Measurements from ENCODE around the gene WDR33.

WDR33 gene

GRCh38 chr2:127670055-127670956 lies 140.7 kb downstream of the WDR33 start:
- DNase-seq, result no peak

DNA sequence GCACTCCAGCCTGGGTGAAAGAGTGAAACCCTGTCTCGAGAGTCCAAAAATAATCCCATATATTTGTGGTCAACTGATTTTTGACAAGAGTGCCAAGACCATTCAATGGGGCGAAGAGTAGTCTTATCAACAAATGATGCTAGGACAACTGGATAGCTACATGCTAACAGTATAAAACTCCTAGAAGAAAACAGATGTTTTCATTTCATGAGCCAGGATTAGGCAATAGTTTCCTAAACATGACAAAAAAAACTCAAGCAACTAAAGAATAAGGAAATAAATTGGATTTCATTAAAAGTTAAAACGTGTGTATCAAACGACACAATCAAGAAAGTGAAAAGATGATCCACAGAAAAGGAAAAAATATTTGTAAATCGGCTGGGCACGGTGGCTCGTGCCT lies 141.9 kb downstream of the WDR33 start:
- no peak for DNase-seq

- DNase-seq, result no peak
Measured at GRCh38 chr2:127665267-127665893, 145.6 kb downstream of the WDR33 start.

DNA sequence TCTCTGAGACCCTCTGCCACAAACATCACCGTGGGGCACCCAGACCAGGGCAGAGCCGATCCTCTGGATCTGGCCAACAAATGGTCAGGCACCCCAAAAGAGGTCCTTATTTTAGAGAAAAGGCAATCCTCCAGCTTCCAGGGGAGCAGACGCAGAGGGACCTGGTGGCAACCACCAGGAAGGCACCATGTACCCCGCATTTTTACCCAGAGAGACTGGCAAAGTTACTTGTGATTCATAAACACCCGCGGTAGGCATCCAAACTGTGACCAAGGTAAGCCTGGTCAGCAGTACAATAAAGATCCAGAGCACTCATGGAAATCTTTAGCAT lies 146.1 kb downstream of the WDR33 start:
- no peak for DNase-seq

GRCh38 chr2:127664065-127664894 lies 146.7 kb downstream of the WDR33 start:
- no peak for DNase-seq

GRCh38 chr2:127663566-127664064 lies 147.4 kb downstream of the WDR33 start:
- DNase-seq, result no peak

DNA sequence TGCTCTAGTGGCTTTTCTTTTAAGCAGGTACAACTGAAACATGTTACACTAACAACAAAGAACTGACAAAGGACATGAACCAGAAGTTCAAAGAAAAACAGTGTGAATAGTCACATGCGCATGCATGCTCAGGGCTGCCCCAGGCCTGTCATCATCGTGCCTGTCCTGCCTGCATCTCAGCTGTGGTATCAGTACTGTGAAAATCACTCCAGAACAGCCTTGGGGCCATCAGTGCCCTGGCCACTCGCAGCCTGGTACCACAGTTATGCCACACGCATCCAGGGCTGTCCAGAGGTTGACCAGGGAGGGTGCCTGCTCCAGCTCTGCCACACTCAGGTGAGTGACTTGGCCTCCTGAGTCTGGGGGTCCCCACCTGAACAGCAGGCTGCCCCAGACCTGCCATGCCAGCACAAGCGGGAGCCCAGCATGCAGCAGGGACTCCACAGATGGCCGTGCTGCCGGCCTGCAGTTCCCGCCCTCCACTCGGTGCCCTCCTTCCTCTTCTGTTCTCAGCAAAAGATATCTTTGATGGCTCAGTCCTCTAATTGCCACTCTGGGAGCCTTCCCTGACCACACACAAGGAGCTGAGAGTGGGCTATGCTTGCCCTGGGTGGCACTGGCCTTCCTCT lies 147.9 kb downstream of the WDR33 start:
- no peak for DNase-seq

DNA sequence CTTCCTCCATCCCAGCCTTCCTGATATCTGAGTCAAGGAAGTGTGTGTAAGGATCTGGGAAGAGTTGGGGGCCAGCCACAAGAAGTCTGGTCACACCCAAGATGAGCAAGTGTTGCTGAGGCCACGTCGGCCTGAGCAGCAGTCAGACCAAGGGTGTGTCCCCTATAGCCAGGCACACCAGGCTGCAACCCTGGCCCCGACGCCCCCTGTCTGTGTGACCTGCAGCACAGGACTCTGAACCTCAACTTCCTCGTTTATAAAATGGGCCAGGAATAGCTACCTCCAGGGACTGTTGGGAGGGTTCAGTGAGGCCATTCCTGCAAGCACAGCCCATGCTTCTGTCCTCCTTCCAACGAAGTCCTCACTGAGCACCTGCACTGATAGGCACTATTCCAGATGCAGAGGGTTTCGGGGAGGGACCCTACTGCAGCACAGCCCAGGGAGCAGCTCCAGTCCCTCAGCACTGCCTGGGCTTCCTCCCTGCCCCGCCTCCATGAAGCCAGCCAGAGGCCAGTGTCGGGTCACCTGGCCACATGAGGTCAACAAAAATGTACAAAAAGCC lies 148.9 kb downstream of the WDR33 start:
- DNase-seq, result no peak

DNA sequence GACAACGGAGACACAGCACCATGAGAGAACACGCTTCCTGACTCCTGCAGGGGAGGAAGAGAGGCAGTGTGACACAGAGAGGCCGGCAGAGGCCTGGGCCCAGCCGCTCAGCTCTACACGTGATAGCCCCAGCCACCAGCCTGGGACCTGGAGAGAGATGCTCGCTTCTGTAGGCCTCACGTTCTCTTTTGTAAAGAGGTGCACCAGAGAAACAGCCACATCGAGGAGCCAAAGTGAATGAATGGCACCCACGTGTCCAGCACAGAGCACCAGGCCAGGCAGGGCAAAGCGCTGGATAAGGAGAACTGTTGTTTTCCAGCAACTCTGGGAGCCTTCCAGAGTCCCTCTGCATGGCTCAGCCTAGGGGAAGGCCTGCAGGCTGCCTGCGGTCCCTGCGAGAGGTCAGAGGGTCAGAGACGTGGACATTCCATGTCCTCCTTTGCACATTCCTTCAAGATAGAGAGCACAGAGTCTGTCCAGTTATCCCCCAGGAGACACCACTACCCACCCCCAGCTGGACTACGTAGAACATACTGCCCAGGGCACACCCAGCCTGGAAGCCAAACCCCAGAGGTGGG lies 149.8 kb downstream of the WDR33 start:
- no peak for DNase-seq

- no peak for DNase-seq
Measured at GRCh38 chr2:127660291-127660578, 150.7 kb downstream of the WDR33 start.

GRCh38 chr2:127659408-127660290 lies 151.3 kb downstream of the WDR33 start:
- DNase-seq, result no peak

DNA sequence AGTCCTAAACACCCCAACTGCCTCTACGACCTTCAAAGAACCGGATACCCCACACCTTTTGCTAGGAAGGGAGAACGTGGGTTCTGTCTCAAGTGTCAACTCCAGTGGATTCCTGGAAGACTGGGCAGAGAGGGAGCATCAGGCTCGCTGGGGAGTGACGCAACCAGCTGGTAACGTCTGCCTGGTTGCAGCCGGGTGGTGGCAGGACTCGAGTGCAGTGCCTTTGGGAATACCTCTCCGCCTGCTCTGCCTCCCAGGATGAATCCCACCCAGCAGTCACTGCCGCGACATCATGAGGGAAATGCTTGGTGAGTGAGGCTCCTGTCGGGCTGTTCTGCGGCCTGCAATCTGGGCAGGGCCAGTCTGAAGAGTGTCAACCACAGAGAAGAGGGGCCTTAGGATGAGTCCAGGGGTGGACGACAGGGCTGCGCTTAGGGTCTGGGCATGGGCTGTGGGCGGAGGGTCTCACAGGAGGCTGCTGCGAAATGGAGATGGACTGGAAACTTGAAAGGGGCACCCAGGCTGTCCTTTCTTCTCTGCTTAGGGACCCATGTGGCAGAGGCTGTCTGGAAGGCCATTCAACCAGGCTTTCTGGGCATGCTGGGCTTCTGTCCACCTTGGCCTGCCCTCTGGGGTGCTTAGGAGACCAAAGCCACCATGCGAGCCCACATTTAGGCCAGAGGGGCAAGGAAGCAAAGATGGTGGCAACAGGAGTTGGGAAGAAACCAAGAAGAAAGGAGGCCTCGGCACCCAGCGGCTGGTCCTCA lies 152.1 kb downstream of the WDR33 start:
- DNase-seq, result no peak

GRCh38 chr2:127658146-127658545 lies 152.8 kb downstream of the WDR33 start:
- no peak for DNase-seq

- no peak for DNase-seq
Measured at GRCh38 chr2:127657232-127657595, 153.8 kb downstream of the WDR33 start.

DNA sequence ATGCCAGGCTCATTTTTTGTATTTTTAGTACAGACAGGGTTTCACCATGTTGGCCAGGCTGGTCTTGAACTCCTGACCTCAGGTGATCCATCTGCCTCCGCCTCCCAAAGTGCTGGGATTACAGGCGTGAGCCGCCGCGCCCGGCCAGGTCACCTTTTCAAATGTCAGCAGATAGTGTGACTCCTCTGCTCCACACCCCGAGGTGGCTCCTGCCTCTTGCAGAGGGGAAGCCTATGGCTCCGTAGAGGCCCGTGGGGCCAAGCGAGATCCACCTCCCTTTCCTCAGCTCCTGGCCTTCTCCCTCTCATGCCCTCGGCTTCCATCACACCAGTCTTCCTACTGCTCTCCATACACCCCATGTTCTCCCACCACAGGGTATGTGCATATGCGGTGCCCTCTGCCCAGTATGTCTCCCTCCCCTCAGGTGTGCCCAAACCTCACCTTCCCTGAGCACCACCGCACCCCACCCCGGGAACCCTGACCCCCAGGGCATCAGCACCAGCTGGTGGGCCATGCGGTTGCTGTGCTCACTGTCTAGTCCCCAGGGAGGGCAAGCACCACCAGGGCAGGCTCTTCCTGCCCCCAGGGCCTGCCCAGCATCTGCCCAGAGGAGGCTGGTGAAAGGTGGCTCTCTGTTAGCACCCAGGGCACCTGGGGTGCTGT lies 154.3 kb downstream of the WDR33 start:
- no peak for DNase-seq

DNA sequence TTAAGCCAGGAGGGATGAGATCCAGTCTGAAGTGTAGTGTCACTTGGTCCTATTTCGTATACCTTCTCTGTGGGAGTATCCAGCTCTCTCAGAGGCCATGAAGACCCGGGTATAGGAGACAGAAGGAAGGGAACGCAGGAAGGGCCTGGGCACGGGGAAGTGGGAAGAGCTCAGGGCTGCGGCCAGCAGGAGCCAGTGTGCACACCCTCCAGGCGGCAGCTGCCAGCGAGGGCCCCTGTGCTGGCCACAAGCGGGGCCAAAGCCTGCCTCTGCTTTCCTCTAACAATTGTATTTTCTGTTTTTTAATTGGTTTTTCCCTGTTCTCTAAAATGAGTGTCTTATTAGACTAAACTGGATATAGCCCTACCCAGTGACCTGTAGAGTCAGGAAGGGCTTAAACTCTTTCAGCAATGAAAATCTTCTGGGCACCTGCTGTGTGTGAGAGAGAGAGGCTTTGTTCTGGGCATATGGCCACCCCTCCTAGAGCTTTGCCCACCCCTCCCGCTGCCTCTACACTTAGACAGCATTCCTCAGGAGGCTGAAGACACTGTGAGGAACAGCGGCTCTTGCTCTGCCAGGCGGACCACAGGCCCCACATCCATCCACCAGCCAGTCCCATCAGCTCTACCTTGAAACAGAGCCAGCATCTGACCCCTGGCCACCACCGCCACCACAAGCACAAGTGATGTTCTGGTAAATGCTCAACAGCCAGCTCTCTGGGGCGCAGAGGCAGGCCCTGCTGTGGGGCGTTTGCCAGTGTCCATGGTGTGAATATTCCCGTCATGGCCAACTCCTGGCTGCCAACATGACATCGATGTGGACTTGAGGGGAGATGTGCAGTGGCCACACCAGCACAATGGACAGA lies 155.5 kb downstream of the WDR33 start:
- DNase-seq, result no peak

DNA sequence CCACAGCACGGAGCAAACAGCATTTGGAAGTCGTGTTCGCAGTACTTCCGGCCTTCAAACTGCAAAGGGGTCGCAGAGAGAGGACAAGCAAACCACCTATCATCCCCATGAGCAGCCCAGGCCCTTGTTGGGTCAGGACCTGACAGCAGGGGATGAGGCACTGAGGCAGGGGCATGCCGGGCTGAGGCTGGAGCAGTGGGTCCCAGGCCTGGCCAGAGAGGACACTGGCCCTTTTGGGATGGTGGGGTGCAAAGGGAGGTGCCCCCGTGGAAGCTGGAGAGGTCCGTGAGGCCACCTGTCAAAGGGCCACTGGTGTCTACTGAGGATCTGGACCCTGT lies 156.2 kb downstream of the WDR33 start:
- DNase-seq, result no peak

DNA sequence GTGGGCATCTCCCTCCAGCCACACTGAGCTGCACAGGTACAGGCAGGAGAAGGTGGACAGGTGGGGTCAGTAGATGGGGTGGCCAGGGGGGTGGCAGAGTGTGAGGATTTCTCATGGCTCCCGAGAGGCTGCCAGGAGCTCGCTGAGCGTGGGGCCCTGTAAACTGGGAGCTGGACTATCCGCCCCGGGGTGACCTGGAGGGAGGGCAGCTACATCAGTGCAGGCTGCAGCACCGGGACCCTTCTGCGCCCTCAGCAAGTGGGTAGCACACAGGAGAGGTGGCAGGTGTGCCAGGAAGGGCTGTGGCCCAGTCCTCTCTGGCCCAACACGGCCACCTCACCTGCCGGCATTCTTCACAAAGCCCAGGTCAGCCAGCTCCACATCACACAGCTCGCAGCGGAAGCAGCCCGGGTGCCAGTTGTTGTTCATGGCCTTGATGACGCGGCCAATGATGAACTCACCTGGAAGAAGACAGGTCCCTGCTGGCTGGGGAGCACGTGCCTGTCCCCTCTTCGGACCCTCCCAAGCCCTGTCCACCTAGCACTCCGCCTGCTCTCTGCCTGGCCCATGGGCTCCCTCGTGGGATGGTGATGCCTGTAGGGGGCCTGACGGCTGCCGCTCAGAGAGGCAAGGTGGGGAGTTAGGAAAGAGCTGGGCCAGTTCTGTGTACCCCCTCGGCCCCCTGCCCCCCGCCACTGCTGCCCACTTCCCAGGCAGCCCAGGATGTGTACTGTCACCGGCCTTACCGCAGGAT lies 156.7 kb downstream of the WDR33 start:
- no peak for DNase-seq
